H7 (cell line): ENCODE data around the gene TBC1D25. TPM values are rescaled to one million over a fixed set of nuclear protein-coding genes. Genes with fewer than 3 reads are reported as not detected.
"Not testable (repeated sequence)": the region's sequence is repeated elsewhere in the genome, so short reads cannot be mapped to it uniquely, and the experiment has no call there.

Source experiments
- DNase-seq: peaks from one replicate; pipeline ENCODE4 v3.0.0; 2012
- H3K27me3 ChIP-seq: 2 replicates; pipeline ENCODE4 v1.6.0; 2011; ENCODE audit warnings: mild to moderate bottlenecking, low read length; ENCODE audit not compliant: control insufficient read depth, insufficient read depth
- H3K36me3 ChIP-seq: replicated peaks from 2 replicates; pipeline ENCODE4 v1.5.1; 2011; ENCODE audit warnings: low read length; ENCODE audit not compliant: control insufficient read depth, insufficient read depth
- H3K4me3 ChIP-seq: 2 replicates; pipeline ENCODE4 v1.5.1; 2011; ENCODE audit warnings: low read depth, mild to moderate bottlenecking, control low read depth, low read length, moderate library complexity; ENCODE audit not compliant: insufficient read depth
- total RNA-seq: library from RNA; depleted of rRNA; stranded (reverse); fragments of >200 nt; shearing (Covaris generic); gene quantifications from 2 replicates; pipeline ENCODE4 v1.2.3, GENCODE V29; 2014

TBC1D25 gene
- total RNA-seq, 1 experiment from 2014 or later, result 4.0 TPM

- H3K27me3 ChIP-seq, result no peaks in the 10 kb centered on the region
- H3K36me3 ChIP-seq, result peaks cover 12% of the 10 kb centered on the region
- DNase-seq, result no peak
- peak overlapping the region; percentile 54 for H3K4me3 ChIP-seq
Measured at GRCh38 chrX:48522291-48522690, 17.2 kb upstream of the TBC1D25 start.

GRCh38 chrX:48523682-48524081 lies 15.8 kb upstream of the TBC1D25 start:
- Histone ChIP-seq H3K36me3 (peaks cover 16% of the 10 kb centered on the region), H3K27me3 (no peaks in the 10 kb centered on the region), H3K4me3 (no peak overlapping the region)
- DNase-seq, result no peak

DNA sequence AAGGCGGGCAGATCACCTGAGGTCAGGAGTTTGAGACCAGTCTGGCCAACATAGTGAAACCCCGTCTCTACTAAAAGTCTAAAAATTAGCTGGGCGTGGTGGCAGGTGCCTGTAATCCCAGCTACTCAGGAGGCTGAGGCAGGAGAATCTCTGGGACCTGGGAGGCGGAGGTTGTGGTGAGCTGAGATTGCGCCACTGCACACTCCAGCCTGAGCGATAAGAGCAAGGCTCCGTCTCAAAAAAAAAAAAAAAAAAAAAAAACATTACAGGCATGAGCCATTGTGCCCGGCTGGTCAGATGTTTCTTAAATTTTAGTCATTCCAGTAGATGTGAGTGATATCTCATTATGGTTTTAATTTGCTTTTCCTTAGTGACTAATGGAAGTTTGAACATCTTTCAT lies 13.7 kb upstream of the TBC1D25 start:
- H3K27me3 ChIP-seq, result not testable (repeated sequence)
- H3K36me3 ChIP-seq, result peaks cover 17% of the 10 kb centered on the region

GRCh38 chrX:48530736-48531135 lies 8.8 kb upstream of the TBC1D25 start:
- Histone ChIP-seq H3K36me3 (peaks cover 14% of the 10 kb centered on the region), H3K4me3 (no peak overlapping the region), H3K27me3 (no peaks in the 10 kb centered on the region)
- DNase-seq, result no peak

More for the DNA sequence above, 13.7 kb upstream of the TBC1D25 start:
- H3K4me3 ChIP-seq, DNase-seq: not testable (repeated sequence)

DNA sequence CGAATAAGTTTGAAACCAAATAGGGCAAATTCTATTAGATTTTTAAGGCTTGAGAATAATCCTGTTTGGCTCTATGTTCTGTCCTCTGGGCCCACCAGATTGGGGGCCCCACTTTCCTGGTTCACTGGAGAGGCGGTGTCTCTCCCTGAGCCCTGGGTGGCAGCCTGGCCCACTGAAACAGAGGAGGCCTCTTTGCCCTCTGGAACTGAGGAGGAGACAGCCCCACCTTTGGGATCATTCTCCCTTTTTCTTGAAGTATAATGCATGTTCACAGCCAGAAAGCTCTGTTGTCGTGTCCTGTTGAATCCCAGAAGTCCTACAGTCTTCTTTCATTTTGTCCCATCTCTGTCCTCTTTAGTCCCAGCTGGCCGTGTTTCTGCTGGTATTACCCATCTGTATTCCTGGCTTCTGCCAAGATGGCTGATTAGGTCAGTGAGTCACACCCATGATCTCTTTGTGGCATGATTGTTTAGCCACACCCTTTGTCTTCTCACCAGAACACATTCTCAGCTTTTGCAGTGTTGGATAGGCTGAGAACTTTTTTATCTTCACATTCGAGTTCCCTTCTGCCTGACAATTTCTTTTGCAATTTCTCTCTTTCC lies 8.1 kb upstream of the TBC1D25 start:
- Histone ChIP-seq H3K27me3 (no peaks in the 10 kb centered on the region), H3K4me3 (no peak overlapping the region), H3K36me3 (peaks cover 13% of the 10 kb centered on the region)
- no peak for DNase-seq

DNA sequence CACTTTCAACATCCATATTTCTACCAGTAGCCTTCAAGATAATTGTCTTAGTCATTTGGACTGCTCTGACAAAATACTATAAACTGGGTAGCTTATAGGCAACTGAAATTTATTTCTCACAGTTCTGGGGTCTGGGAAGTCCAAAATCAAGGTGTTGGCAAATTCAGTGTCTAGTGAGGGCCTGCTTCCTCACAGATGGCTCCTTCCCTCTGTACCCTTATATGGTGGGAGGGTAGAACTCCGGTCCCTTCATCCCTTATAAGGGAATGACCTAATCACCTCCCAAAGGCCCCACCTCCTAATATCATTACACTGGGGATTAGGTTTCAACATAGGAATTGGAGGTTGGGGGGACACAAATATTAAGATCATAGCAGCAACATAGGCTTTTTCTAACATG lies 7.4 kb upstream of the TBC1D25 start:
- H3K27me3 ChIP-seq, result no peaks in the 10 kb centered on the region
- DNase-seq, result no peak
- H3K4me3 ChIP-seq, result no peak overlapping the region
- H3K36me3 ChIP-seq, result peaks cover 6% of the 10 kb centered on the region

GRCh38 chrX:48533165-48533564 lies 6.3 kb upstream of the TBC1D25 start:
- Histone ChIP-seq H3K36me3 (peaks cover 4% of the 10 kb centered on the region), H3K4me3 (no peak overlapping the region), H3K27me3 (no peaks in the 10 kb centered on the region)
- no peak for DNase-seq

DNA sequence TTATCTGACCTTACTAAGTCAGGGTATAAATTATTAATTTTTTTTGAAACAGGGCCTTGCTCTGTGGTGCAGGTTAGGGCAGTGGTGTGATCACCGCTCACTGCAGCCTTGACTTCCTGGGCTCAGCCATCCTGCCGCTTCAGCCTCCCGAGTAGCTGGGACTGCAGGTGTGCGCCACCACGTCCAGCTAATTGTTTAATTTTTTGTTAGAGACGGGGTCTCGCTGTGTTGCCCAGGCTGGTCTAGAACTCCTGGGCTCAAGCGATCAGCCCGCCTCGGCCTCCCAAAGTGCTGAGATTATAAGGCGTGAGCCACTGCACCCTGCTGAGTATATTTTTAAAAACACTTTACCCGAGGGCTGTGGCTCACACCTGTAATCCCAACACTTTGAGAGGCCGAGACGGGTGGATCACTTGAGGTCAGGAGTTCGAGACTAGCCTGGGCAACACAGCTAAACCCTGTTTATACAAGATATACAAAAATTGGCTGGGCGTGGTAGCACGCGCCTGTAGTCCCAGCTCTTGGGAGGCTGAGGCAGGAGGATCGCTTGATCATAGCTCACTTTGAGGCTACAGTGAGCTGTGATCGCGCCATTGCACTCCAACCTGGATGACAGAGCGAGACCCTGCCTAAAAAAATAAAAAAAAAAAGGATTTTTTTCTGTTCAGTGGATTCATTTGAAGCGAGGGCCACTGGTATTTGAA lies 721 bp upstream of the TBC1D25 start:
- Histone ChIP-seq H3K4me3 (no peak overlapping the region), H3K36me3 (no peaks in the 10 kb centered on the region), H3K27me3 (no peaks in the 10 kb centered on the region)
- DNase-seq, result no peak

- Histone ChIP-seq H3K36me3 (no peaks in the 10 kb centered on the region; the same call in 1 of the 2 replicates), H3K27me3 (no peaks in the 10 kb centered on the region), H3K4me3 (peak overlapping the region; percentile 62)
- peak; percentile 82 for DNase-seq
Measured at GRCh38 chrX:48540028-48540375, 488 bp downstream of the TBC1D25 start.

- no peak for DNase-seq
- Histone ChIP-seq H3K36me3 (no peaks in the 10 kb centered on the region; the same call in 1 of the 2 replicates), H3K4me3 (no peak overlapping the region), H3K27me3 (no peaks in the 10 kb centered on the region)
Measured at GRCh38 chrX:48540480-48540879, 966 bp downstream of the TBC1D25 start.

DNA sequence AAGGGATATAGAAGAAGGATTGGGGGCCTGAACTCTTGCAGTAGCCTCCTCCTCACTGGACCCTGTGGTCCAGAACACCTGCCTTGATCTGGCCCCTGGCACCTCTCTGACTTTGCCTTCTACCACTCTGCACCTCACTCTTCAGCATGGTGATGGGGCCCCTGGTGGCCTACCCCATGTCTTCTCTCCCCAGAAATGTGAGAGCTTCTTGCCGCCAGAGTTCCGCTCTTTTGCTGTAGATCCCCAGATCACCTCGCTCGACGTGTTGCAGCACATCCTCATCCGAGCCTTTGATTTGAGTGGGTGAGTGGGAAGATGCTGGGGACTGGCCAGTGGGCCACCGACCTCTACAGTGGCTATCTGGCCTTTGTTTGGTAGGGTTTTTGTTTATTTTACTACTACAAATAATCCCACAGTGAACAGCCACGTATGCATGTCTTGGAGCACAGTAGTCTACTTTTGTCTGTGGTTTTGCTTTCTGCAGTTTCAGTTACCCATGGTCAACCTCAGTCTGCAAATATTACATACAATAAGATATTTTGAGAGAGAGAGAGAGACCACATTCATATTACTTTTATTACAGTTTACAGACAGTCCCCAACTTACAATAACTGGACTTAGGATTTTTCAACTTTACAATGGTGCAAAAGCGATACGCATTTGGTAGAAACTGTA lies 1.8 kb downstream of the TBC1D25 start:
- Histone ChIP-seq H3K36me3 (no peaks in the 10 kb centered on the region; the same call in 1 of the 2 replicates), H3K27me3 (no peaks in the 10 kb centered on the region), H3K4me3 (no peak overlapping the region)
- DNase-seq, result no peak

GRCh38 chrX:48548871-48549270 lies 9.4 kb downstream of the TBC1D25 start:
- no peaks in the 10 kb centered on the region for H3K27me3 ChIP-seq
- H3K4me3 ChIP-seq, result no peak overlapping the region
- DNase-seq, result no peak
- H3K36me3 ChIP-seq, result no peaks in the 10 kb centered on the region; the same call in 1 of the 2 replicates

DNA sequence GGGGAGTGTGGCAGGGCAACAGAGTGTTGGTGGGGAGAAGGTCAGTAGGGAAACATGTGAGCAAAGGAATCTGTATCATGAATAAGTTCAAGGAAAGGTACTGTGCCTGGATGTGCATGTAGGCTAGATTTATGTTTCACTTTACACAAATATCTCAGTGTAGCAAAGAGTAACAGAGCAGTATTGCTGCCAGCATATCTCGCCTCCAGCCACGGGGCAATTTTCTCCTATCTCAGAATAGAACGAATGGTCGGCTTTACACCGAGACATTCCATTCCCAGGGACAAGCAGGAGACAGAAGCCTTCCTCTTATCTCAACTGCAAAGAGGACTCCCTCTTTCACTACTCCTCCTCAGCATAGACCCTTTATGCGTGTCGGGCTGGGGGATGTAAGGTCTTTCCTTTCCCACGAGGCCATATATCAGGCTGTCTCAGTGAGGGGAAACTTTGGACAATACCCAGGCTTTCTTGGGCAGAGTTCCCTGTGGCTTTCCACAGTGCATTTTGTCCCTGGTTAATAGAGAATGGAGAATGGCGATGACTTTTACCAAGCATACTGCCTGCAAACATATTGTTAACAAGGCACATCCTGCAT lies 16.3 kb downstream of the TBC1D25 start:
- DNase-seq, H3K27me3 ChIP-seq, H3K36me3 ChIP-seq, H3K4me3 ChIP-seq: not testable (repeated sequence)

DNA sequence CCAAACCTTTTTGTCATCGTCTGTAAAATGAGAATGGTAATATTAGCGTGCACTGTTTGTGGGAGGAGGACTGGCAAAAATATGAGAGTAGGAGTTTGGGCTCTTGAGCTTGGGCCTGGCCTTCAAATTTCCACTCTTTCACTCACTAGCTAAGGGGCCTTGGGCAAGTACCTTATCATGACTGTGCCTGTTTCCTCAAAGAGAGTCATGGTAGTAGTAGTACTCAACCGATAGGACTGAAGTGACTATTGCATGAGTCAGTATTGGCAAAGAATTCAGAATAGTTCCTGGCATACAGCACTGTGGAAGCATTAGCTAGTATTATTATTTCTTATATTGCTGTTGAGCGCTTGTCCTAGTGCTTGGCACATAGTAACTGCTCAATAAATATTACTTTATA lies 18.8 kb downstream of the TBC1D25 start:
- Histone ChIP-seq H3K27me3 (no peaks in the 10 kb centered on the region), H3K4me3 (no peak overlapping the region)
- DNase-seq, result no peak

GRCh38 chrX:48559636-48560035 lies 20.1 kb downstream of the TBC1D25 start:
- DNase-seq, result peak; percentile 14
- no peak overlapping the region for H3K4me3 ChIP-seq
- peaks cover 1% of the 10 kb centered on the region; the same call in 1 of the 2 replicates for H3K36me3 ChIP-seq
- no peaks in the 10 kb centered on the region for H3K27me3 ChIP-seq

More for the DNA sequence above, 18.8 kb downstream of the TBC1D25 start:
- H3K36me3 ChIP-seq, result peaks cover 1% of the 10 kb centered on the region; the same call in 1 of the 2 replicates
